Calu3 (cell line): ENCODE measurements around the gene SMTN. TPM values are rescaled to one million over a fixed set of nuclear protein-coding genes. Genes with fewer than 3 reads are reported as not detected.

Experiments
- BruUV-seq: library from RNA; stranded (reverse); fragments of 400-500 nt; replicated peaks from 2 replicates; lab custom pipeline; 2021; lab: Mats Ljungman, UMichigan
- CTCF ChIA-PET: fragments of 300-600 bp; sonication (Branson Sonifier 250); formaldehyde crosslinking; loops from one replicate; lab custom pipeline; 2022; ENCODE audit warnings: antibody characterized with exemption; lab: Charles Lee
- DNase-seq: peaks from one replicate; pipeline ENCODE4 v3.0.0; 2022
- H3K27ac Mint-ChIP-seq: one replicate; pipeline ENCODE4 v1.8.0; 2022; ENCODE audit warnings: mixed read lengths; ENCODE audit not compliant: unreplicated experiment
- H3K27me3 Mint-ChIP-seq: one replicate; pipeline ENCODE4 v1.8.0; 2022; ENCODE audit warnings: mixed read lengths; ENCODE audit not compliant: unreplicated experiment
- H3K36me3 Mint-ChIP-seq: one replicate; pipeline ENCODE4 v1.8.0; 2022; ENCODE audit warnings: mild to moderate bottlenecking, moderate library complexity, mixed read lengths; ENCODE audit not compliant: insufficient read depth, unreplicated experiment
- H3K4me1 Mint-ChIP-seq: one replicate; pipeline ENCODE4 v1.8.0; 2022; ENCODE audit warnings: mild to moderate bottlenecking, low read depth, mixed read lengths; ENCODE audit not compliant: unreplicated experiment
- H3K4me3 Mint-ChIP-seq: one replicate; pipeline ENCODE4 v1.8.0; 2022; ENCODE audit warnings: mild to moderate bottlenecking, low read depth, moderate library complexity, mixed read lengths; ENCODE audit not compliant: unreplicated experiment
- H3K9me3 Mint-ChIP-seq: one replicate; pipeline ENCODE4 v1.8.0; 2022; ENCODE audit warnings: low read depth, mixed read lengths; ENCODE audit not compliant: unreplicated experiment
- intact Hi-C: fragments of 100-400 bp; cut with micrococcal nuclease; formaldehyde crosslinking; loops from one replicate; pipeline ENCODE4 v1.10.0; 2022; ENCODE audit not compliant: unreplicated experiment
- total RNA-seq: library from RNA; stranded (reverse); gene quantifications from 2 replicates; pipeline ENCODE4 v1.2.3, GENCODE V29; 2022
- TF ChIP-seq, protein P1 (sequence below): fragments of 200-600 bp; IDR thresholded peaks from one replicate; pipeline ENCODE4 v1.8.0; 2022; ENCODE audit warnings: antibody characterized with exemption; ENCODE audit not compliant: unreplicated experiment

Gene SMTN
- total RNA-seq, 1 experiment from 2014 or later: 61.0 TPM

DNA sequence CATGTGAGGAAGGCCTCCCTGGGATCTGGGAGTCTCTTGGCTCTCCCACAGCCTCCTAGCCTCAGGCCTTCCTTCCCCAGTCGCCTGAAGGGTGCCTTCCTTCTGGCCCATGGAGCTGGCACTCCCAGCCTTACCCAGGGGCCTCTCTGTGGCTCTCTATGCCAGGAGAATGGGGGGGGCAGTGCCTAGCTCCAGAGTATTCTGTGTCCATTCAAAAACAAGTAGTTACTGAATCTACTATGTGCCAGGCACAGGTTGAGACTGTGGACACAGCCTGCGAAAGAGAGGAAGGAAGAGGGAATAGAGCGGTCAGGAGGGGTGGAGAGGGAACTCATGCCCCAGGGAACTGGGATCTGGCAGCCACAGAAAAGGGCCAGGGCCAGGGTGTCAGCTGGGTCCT is 61.9 kb downstream of the SMTN start:
- no peak for DNase-seq
- TF ChIP-seq, protein P1, sequence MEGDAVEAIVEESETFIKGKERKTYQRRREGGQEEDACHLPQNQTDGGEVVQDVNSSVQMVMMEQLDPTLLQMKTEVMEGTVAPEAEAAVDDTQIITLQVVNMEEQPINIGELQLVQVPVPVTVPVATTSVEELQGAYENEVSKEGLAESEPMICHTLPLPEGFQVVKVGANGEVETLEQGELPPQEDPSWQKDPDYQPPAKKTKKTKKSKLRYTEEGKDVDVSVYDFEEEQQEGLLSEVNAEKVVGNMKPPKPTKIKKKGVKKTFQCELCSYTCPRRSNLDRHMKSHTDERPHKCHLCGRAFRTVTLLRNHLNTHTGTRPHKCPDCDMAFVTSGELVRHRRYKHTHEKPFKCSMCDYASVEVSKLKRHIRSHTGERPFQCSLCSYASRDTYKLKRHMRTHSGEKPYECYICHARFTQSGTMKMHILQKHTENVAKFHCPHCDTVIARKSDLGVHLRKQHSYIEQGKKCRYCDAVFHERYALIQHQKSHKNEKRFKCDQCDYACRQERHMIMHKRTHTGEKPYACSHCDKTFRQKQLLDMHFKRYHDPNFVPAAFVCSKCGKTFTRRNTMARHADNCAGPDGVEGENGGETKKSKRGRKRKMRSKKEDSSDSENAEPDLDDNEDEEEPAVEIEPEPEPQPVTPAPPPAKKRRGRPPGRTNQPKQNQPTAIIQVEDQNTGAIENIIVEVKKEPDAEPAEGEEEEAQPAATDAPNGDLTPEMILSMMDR: no peak
- no peak overlapping the region for H3K27ac Mint-ChIP-seq
- no peaks in the 10 kb centered on the region for H3K4me1 Mint-ChIP-seq
- no TSS peak for BruUV-seq
- H3K36me3 Mint-ChIP-seq: no peaks in the 10 kb centered on the region
- CTCF ChIA-PET: interaction anchor here (0.6 kb wide), 1 partner anchor 28 kb away, joined by 5 read pairs; no protein-coding TSS in a partner anchor
- no peak overlapping the region for H3K4me3 Mint-ChIP-seq
- peaks cover 60% of the 10 kb centered on the region for H3K27me3 Mint-ChIP-seq
- intact Hi-C loops: no loop called here
- H3K9me3 Mint-ChIP-seq: no peaks in the 10 kb centered on the region

DNA sequence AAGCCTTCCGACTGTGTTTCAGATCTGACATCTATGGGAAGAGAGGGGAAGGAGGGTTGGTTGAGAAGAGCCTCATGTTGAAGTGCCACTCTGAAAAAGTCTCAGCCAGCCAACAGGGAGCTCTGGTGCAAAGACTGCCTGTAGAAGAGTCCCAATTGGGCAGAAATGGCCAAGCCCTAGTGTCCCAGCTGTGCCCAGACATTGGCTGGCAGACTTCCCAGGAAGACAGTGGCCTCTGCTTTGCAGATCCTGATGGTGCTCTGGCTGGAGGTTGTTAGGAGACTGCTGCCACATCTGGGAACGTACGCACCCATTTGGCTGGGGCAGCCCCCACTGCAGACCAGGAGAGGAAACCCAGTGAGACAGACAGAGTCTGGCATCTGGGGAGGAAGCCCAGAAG is 62.4 kb downstream of the SMTN start:
- DNase-seq: no peak
- intact Hi-C loops: no loop called here

DNA sequence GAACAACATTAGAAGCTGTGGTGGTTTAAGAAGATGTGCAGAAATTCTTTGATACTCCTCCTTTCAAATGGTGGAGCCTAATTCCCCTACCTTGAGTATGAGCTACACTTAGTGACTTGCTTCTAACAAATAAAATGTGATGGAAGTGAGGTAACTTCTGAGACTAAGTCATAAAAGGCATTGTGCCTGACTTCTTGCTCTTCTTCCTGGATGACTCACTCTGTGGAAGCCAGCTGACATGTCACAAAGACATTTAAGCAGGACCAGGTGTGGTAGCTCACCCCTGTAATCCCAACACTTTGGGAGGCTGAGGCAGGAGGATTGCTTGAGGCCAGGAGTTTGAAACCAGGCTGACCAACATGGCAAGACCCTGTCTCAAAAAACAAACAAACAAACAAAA is 63.1 kb downstream of the SMTN start:
- H3K27me3 Mint-ChIP-seq: peaks cover 48% of the 10 kb centered on the region
- no TSS peak for BruUV-seq
- H3K27ac Mint-ChIP-seq: no peak overlapping the region
- H3K9me3 Mint-ChIP-seq: no peaks in the 10 kb centered on the region
- H3K4me3 Mint-ChIP-seq: no peak overlapping the region
- peaks cover 4% of the 10 kb centered on the region for H3K4me1 Mint-ChIP-seq
- CTCF ChIA-PET: interaction anchor here (1.0 kb wide), 1 partner anchor 37 kb away, joined by 7 read pairs; the partner anchor contains the start of gene SELENOM
- no peaks in the 10 kb centered on the region for H3K36me3 Mint-ChIP-seq
- TF ChIP-seq, protein P1: no peak
- intact Hi-C loops: no loop called here
- DNase-seq: no peak

More for the DNA sequence above, 62.4 kb downstream of the SMTN start:
- Mint-ChIP-seq H3K9me3 (no peaks in the 10 kb centered on the region), H3K4me3 (no peak overlapping the region), H3K27me3 (peaks cover 55% of the 10 kb centered on the region), H3K36me3 (no peaks in the 10 kb centered on the region), H3K4me1 (no peaks in the 10 kb centered on the region), H3K27ac (no peak overlapping the region)
- no TSS peak for BruUV-seq
- TF ChIP-seq, protein P1: no peak
- CTCF ChIA-PET: interaction anchor here (0.6 to 1.0 kb wide), 3 partner anchors 28 to 536 kb away, joined by 3 to 7 read pairs (median 5); partner anchors contain the start of genes SELENOM and TCN2

DNA sequence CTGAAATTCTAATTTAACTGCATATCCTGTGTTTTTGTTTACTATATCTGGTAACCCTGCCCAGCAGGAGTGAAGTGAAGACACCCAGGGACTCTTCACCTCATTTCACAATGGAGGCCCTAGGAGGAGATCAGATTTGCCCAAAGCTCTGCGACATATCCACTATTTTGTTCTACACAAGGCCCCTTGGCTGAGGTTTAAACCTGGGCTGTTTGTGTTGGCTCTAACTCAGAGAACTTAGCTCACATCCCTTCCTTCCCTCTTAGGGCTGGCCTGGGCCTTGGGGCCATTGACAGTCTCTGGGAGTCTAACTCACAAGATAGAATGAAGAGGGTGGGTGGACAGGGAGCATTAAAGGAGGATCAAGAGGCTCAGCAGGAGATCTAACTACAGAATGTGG is 67.4 kb downstream of the SMTN start:
- no TSS peak for BruUV-seq
- Mint-ChIP-seq H3K27ac (no peak overlapping the region), H3K9me3 (no peaks in the 10 kb centered on the region)

More for the DNA sequence above, 67.4 kb downstream of the SMTN start:
- TF ChIP-seq, protein P1: no peak
- Mint-ChIP-seq H3K36me3 (no peaks in the 10 kb centered on the region), H3K27me3 (peaks cover 6% of the 10 kb centered on the region), H3K4me1 (peaks cover 10% of the 10 kb centered on the region), H3K4me3 (no peak overlapping the region)
- intact Hi-C loops: loop anchor here (2.0 kb wide), 2 partner anchors 202 to 386 kb away; no protein-coding TSS in a partner anchor
- CTCF ChIA-PET: interaction anchor here (1.0 to 2.1 kb wide), 3 partner anchors 40 to 227 kb away, joined by 3 to 12 read pairs (median 6); partner anchors contain the start of gene SELENOM
- DNase-seq: no peak
